ENCODE data around the gene KIAA1328.

The KIAA1328 gene

DNA sequence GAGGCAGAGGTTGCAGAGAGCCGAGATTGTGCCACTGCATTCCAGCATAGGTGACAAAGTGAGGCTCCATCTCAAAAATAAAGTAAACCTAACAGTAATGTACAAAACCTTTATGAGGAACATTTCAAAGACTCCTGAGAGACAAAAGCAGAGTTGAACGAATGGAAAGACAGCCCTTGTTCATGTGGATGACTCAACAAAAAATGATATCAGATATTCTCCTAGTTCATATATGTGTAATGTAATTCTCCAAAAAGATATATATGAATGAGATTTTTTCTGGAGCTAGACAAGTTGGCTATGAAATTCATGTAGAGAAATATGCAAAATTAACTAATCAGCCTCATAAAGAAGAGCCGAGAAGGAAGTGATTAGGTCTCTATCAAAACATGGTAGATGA, 61.7 kb downstream of the KIAA1328 start:
- no peak for TF ChIP-seq SPI1 (IDR thresholded peaks at IDR 0.05; ENCODE audit: borderline replicate concordance, low read depth)
- TF ChIP-seq POLR2AphosphoS5 (IDR thresholded peaks at IDR 0.05; ENCODE audit: low read depth), result no peak
- TF ChIP-seq GABPA (IDR thresholded peaks at IDR 0.05; ENCODE audit: low read depth), result no peak
- TF ChIP-seq, protein P1, sequence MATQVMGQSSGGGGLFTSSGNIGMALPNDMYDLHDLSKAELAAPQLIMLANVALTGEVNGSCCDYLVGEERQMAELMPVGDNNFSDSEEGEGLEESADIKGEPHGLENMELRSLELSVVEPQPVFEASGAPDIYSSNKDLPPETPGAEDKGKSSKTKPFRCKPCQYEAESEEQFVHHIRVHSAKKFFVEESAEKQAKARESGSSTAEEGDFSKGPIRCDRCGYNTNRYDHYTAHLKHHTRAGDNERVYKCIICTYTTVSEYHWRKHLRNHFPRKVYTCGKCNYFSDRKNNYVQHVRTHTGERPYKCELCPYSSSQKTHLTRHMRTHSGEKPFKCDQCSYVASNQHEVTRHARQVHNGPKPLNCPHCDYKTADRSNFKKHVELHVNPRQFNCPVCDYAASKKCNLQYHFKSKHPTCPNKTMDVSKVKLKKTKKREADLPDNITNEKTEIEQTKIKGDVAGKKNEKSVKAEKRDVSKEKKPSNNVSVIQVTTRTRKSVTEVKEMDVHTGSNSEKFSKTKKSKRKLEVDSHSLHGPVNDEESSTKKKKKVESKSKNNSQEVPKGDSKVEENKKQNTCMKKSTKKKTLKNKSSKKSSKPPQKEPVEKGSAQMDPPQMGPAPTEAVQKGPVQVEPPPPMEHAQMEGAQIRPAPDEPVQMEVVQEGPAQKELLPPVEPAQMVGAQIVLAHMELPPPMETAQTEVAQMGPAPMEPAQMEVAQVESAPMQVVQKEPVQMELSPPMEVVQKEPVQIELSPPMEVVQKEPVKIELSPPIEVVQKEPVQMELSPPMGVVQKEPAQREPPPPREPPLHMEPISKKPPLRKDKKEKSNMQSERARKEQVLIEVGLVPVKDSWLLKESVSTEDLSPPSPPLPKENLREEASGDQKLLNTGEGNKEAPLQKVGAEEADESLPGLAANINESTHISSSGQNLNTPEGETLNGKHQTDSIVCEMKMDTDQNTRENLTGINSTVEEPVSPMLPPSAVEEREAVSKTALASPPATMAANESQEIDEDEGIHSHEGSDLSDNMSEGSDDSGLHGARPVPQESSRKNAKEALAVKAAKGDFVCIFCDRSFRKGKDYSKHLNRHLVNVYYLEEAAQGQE (IDR thresholded peaks at IDR 0.05; ENCODE audit: insufficient replicate concordance, low read depth), result no peak
- TF ChIP-seq, protein P2, sequence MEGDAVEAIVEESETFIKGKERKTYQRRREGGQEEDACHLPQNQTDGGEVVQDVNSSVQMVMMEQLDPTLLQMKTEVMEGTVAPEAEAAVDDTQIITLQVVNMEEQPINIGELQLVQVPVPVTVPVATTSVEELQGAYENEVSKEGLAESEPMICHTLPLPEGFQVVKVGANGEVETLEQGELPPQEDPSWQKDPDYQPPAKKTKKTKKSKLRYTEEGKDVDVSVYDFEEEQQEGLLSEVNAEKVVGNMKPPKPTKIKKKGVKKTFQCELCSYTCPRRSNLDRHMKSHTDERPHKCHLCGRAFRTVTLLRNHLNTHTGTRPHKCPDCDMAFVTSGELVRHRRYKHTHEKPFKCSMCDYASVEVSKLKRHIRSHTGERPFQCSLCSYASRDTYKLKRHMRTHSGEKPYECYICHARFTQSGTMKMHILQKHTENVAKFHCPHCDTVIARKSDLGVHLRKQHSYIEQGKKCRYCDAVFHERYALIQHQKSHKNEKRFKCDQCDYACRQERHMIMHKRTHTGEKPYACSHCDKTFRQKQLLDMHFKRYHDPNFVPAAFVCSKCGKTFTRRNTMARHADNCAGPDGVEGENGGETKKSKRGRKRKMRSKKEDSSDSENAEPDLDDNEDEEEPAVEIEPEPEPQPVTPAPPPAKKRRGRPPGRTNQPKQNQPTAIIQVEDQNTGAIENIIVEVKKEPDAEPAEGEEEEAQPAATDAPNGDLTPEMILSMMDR (IDR thresholded peaks at IDR 0.05; ENCODE audit: insufficient read depth, low read length), result no peak
- Histone ChIP-seq H3K27ac (replicated peaks) (no peak overlapping the region), H3K27me3 (ENCODE audit: insufficient read depth, poor library complexity, severe bottlenecking) (no peaks in the 10 kb centered on the region), H3K4me3 (replicated peaks; ENCODE audit: insufficient read depth, low read length) (no peak overlapping the region)
- DNase-seq (ENCODE audit: low read depth in 1 of 2, low spot score in 1 of 2), result no peak

DNA sequence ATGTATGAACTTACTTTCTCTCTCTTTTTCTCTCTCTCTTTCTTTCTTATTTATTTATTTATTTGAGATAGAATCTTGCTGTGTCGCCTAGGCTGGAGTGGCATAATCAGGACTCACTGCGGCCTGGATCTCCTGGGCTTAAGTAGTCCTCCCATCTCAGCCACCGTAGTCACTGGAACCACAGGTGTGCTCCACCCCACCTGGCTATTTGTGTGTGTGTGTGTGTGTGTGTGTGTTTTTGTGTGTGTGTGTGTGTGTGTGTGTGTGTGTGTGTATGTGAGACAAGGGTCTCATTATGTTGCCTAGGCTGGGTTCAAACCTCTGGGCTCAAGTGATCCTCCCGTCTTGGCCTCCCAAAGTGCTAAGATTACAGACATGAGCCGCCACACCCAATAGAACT, 64.3 kb downstream of the KIAA1328 start:
- no peak for DNase-seq (ENCODE audit: low read depth in 1 of 2, low spot score in 1 of 2)
- TF ChIP-seq GABPA (IDR thresholded peaks at IDR 0.05; ENCODE audit: low read depth) (no peak), POLR2AphosphoS5 (IDR thresholded peaks at IDR 0.05; ENCODE audit: low read depth) (no peak)
- TF ChIP-seq, protein P1 (IDR thresholded peaks at IDR 0.05; ENCODE audit: insufficient replicate concordance, low read depth), result no peak
- TF ChIP-seq, protein P2 (IDR thresholded peaks at IDR 0.05; ENCODE audit: insufficient read depth, low read length), result no peak
- no peak overlapping the region for H3K4me3 ChIP-seq (replicated peaks; ENCODE audit: insufficient read depth, low read length)
- no peaks in the 10 kb centered on the region for H3K27me3 ChIP-seq (ENCODE audit: insufficient read depth, poor library complexity, severe bottlenecking)
- H3K27ac ChIP-seq (replicated peaks), result no peak overlapping the region

DNA sequence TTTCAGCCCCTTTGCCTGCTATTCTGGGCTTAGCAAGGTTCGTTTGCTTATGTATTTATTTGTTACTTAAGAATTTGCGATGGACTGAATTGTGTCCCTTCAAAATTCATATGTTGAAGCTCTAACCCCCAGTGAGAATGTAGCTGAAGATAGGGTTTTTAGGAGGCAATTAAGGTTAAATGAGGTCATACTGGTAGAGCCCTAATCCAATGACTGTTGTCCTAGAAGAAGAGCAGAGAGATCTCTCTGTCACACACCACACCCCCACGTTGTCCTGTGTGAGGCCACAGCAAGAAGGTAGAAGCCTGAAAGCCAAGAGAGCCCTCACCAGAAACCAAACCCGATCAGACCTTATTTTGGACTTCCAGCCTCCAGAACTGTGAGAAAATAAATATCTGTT, 66.7 kb downstream of the KIAA1328 start:
- no peak for DNase-seq (ENCODE audit: low read depth in 1 of 2, low spot score in 1 of 2)
- H3K4me3 ChIP-seq (replicated peaks; ENCODE audit: insufficient read depth, low read length), result no peak overlapping the region
- no peaks in the 10 kb centered on the region for H3K27me3 ChIP-seq (ENCODE audit: insufficient read depth, poor library complexity, severe bottlenecking)
- no peak overlapping the region for H3K27ac ChIP-seq (replicated peaks)
- TF ChIP-seq GABPA (IDR thresholded peaks at IDR 0.05; ENCODE audit: low read depth), result no peak
- TF ChIP-seq, protein P2 (IDR thresholded peaks at IDR 0.05; ENCODE audit: insufficient read depth, low read length), result no peak
- TF ChIP-seq, protein P1 (IDR thresholded peaks at IDR 0.05; ENCODE audit: insufficient replicate concordance, low read depth), result no peak
- no peak for TF ChIP-seq SPI1 (IDR thresholded peaks at IDR 0.05; ENCODE audit: borderline replicate concordance, low read depth)
- no peak for TF ChIP-seq POLR2AphosphoS5 (IDR thresholded peaks at IDR 0.05; ENCODE audit: low read depth)
